CD4-positive, CD25-positive, alpha-beta regulatory T cell (primary cell): Measurements from ENCODE around the gene VARS1. TPM values are rescaled to one million over a fixed set of nuclear protein-coding genes. Genes with fewer than 3 reads are reported as not detected.
A peak's percentile ranks its signal among the peaks of the same experiment; 100 is the strongest.
"Not testable (repeated sequence)": the region's sequence is repeated elsewhere in the genome, so short reads cannot be mapped to it uniquely, and the experiment has no call there.

Source experiments
- ATAC-seq, 2 donors: fragments of 150-1000 bp; cut with Tn5 transposase; one replicate each; pipeline ENCODE4 v1.10.0; 2021; ENCODE audit warnings: low read depth in 2 of 2, moderate number of reproducible peaks in 2 of 2, moderate library complexity in 1 of 2
- DNase-seq, 3 donors: peaks; one replicate each; pipeline versions ENCODE4 v3.0.0 to v3.0.0-alpha.2; 2012 to 2022; ENCODE audit warnings: mixed read lengths in 1 of 3
- H3K27ac ChIP-seq: one replicate; pipeline ENCODE4 v1.7.0; 2013; ENCODE audit warnings: mild to moderate bottlenecking, low read length; ENCODE audit not compliant: insufficient read depth, poor library complexity, severe bottlenecking
- H3K27me3 ChIP-seq: one replicate; pipeline ENCODE4 v1.7.0; 2013; ENCODE audit warnings: low read length; ENCODE audit not compliant: control insufficient read depth, insufficient read depth
- H3K36me3 ChIP-seq: one replicate; pipeline ENCODE4 v1.7.0; 2013; ENCODE audit warnings: mild to moderate bottlenecking, low read length, moderate library complexity; ENCODE audit not compliant: control insufficient read depth, insufficient read depth
- H3K4me1 ChIP-seq: 2 replicates; pipeline ENCODE4 v1.7.0; 2013; ENCODE audit warnings: mild to moderate bottlenecking, low read length; ENCODE audit not compliant: insufficient read depth, control insufficient read depth, poor library complexity, severe bottlenecking
- H3K4me3 ChIP-seq: one replicate; pipeline ENCODE4 v1.7.0; 2013; ENCODE audit warnings: low read depth, mild to moderate bottlenecking, low read length, moderate library complexity
- H3K9me3 ChIP-seq, 2 experiments: 1 replicate in 1 of 2; 2 replicates in 1 of 2; pipeline ENCODE4 v1.7.0; 2013; ENCODE audit warnings: low read length in 2 of 2, mild to moderate bottlenecking in 1 of 2, moderate library complexity in 1 of 2; ENCODE audit not compliant: control insufficient read depth in 2 of 2
- H3K27ac Mint-ChIP-seq, 3 donors: one replicate each; pipeline ENCODE4 v1.8.0; 2020 to 2022; ENCODE audit warnings: mild to moderate bottlenecking in 3 of 3, mixed read lengths in 3 of 3, moderate library complexity in 2 of 3
- H3K27me3 Mint-ChIP-seq: one replicate; pipeline ENCODE4 v1.8.0; 2022; ENCODE audit warnings: mild to moderate bottlenecking, mixed read lengths
- H3K36me3 Mint-ChIP-seq: one replicate; pipeline ENCODE4 v1.8.0; 2020; ENCODE audit warnings: mixed read lengths
- H3K4me1 Mint-ChIP-seq, 4 donors: one replicate each; pipeline ENCODE4 v1.8.0; 2020 to 2022; ENCODE audit warnings: mixed read lengths in 4 of 4, mild to moderate bottlenecking in 1 of 4
- H3K4me3 Mint-ChIP-seq, 4 donors: one replicate each; pipeline ENCODE4 v1.8.0; 2020 to 2022; ENCODE audit warnings: mild to moderate bottlenecking in 4 of 4, mixed read lengths in 4 of 4, moderate library complexity in 3 of 4
- H3K9me3 Mint-ChIP-seq, 7 donors: one replicate each; pipeline ENCODE4 v1.8.0; 2020 to 2022; ENCODE audit warnings: mixed read lengths in 7 of 7, mild to moderate bottlenecking in 3 of 7, moderate library complexity in 2 of 7
- polyA plus RNA-seq, 4 donors: library from polyadenylated mRNA; unstranded; fragments of 300-500 nt; fragmentation: Illumina TruSeq; gene quantifications; one replicate each; pipeline ENCODE4 v1.2.3, GENCODE V29; 2021
- total RNA-seq: library from RNA; stranded (reverse); gene quantifications from one replicate; pipeline ENCODE4 v1.2.3, GENCODE V29; 2022

VARS1 gene
- total and polyA plus RNA-seq, 5 donors from 2014 or later = 27.1 to 63.4 (median 31.6) TPM

DNA sequence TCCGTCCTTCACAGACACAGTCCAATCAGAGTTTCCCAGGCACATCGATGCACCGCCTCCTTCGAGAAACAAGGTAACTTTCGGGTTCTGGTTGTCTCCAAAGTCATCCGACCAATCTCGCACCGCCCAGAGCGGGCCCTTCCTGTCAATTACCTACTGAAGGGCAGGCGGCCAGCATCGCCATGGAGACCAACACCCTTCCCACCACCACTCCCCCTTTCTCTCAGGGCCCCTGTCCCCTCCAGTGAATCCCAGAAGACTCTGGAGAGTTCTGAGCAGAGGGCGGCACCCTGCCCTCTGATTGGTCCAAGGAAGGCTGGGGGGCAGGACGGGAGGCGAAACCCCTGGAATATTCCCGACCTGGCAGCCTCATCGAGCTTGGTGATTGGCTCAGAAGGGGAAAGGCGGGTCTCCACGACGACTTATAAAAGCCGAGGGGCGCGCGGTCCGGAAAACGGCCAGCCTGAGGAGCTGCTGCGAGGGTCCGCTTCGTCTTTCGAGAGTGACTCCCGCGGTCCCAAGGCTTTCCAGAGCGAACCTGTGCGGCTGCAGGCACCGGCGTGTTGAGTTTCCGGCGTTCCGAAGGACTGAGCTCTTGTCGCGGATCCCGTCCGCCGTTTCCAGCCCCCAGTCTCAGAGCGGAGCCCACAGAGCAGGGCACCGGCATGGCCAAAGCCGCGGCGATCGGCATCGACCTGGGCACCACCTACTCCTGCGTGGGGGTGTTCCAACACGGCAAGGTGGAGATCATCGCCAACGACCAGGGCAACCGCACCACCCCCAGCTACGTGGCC is 31.9 kb upstream of the VARS1 start, which contains the start of gene HSPA1B:
TSS of gene HSPA1B (plus strand) at position 453 of the 794 bp plus-strand sequence. CDS start at position 666, 213 bp downstream.
- H3K4me1 Mint-ChIP-seq = peaks cover 13 to 50% (median 31%) of the 10 kb centered on the region in 4 donors
- no peaks in the 10 kb centered on the region for H3K9me3 ChIP-seq
- no peaks in the 10 kb centered on the region for H3K27me3 ChIP-seq
- H3K4me3 Mint-ChIP-seq = peak within 1 kb of the TSS; percentile 91 to 97 (median 94)
- peak within 1 kb of the TSS; percentile 85 for H3K27ac ChIP-seq
- H3K4me1 ChIP-seq = peaks cover 41% of the 10 kb centered on the region
- peak; percentile 85 to 99 (median 87) for DNase-seq
- H3K36me3 ChIP-seq = no peaks in the 10 kb centered on the region
- peak; percentile 76 to 81 for ATAC-seq
- H3K27ac Mint-ChIP-seq = peak within 1 kb of the TSS; percentile 95 to 97 (median 96)
- peak within 1 kb of the TSS; percentile 94 for H3K4me3 ChIP-seq
- H3K27me3 Mint-ChIP-seq = no peaks in the 10 kb centered on the region
- H3K9me3 Mint-ChIP-seq = no peaks in the 10 kb centered on the region
- H3K36me3 Mint-ChIP-seq = no peaks in the 10 kb centered on the region

DNA sequence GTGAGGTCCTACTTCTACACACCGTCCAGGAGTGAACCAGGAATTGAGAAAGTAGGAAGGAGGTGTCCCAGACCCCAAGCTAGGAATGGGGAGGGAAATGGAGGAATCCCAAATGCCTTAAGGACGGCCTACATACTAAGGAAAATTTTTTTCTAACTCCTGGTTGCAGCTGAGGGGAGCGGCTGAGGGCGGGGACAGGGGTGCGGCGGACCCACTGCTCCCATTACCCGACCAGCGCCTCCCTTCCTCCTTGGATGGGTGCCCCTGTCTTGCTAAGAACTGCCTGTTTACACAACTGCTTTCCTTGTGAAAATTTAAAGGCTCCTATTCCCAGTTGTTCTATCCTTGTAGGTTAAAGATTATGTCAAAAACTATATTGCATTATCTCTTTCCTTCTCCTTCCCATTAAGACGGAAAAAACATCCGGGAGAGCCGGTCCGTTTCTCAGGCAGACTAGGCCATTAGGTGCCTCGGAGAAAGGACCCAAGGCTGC is 31.3 kb upstream of the VARS1 start:
- peak overlapping the region; percentile 91 to 97 (median 94) for H3K4me3 Mint-ChIP-seq
- H3K27me3 Mint-ChIP-seq = no peaks in the 10 kb centered on the region
- peaks cover 14 to 56% (median 34%) of the 10 kb centered on the region in 4 donors for H3K4me1 Mint-ChIP-seq
- H3K27ac Mint-ChIP-seq = peak overlapping the region; percentile 95 to 97 (median 96)
- no peak for DNase-seq
- Histone ChIP-seq H3K27me3 (no peaks in the 10 kb centered on the region), H3K27ac (peak overlapping the region; percentile 85), H3K9me3 (no peaks in the 10 kb centered on the region), H3K4me1 (peaks cover 46% of the 10 kb centered on the region), H3K4me3 (peak overlapping the region; percentile 94), H3K36me3 (no peaks in the 10 kb centered on the region)
- H3K9me3 Mint-ChIP-seq = no peaks in the 10 kb centered on the region
- no peaks in the 10 kb centered on the region for H3K36me3 Mint-ChIP-seq
- peak; percentile 3 to 5 for ATAC-seq

- H3K4me1 ChIP-seq = peaks cover 40% of the 10 kb centered on the region
- H3K27ac Mint-ChIP-seq = peak overlapping the region in 2 of 3 donors; percentile 96 to 97
- no peaks in the 10 kb centered on the region for H3K27me3 Mint-ChIP-seq
- H3K4me3 Mint-ChIP-seq = peak overlapping the region; percentile 91 to 97 (median 94)
- no peaks in the 10 kb centered on the region for H3K9me3 Mint-ChIP-seq
- H3K36me3 ChIP-seq = no peaks in the 10 kb centered on the region
- H3K27ac ChIP-seq = peak overlapping the region; percentile 85
- H3K4me3 ChIP-seq = no peak overlapping the region
- H3K9me3 ChIP-seq = no peaks in the 10 kb centered on the region
- H3K27me3 ChIP-seq = no peaks in the 10 kb centered on the region
- DNase-seq = no peak
- peaks cover 14 to 52% (median 33%) of the 10 kb centered on the region in 4 donors for H3K4me1 Mint-ChIP-seq
- H3K36me3 Mint-ChIP-seq = no peaks in the 10 kb centered on the region
- no peak for ATAC-seq
Observed at GRCh38 chr6:31825553-31825952, 30.0 kb upstream of the VARS1 start.

DNA sequence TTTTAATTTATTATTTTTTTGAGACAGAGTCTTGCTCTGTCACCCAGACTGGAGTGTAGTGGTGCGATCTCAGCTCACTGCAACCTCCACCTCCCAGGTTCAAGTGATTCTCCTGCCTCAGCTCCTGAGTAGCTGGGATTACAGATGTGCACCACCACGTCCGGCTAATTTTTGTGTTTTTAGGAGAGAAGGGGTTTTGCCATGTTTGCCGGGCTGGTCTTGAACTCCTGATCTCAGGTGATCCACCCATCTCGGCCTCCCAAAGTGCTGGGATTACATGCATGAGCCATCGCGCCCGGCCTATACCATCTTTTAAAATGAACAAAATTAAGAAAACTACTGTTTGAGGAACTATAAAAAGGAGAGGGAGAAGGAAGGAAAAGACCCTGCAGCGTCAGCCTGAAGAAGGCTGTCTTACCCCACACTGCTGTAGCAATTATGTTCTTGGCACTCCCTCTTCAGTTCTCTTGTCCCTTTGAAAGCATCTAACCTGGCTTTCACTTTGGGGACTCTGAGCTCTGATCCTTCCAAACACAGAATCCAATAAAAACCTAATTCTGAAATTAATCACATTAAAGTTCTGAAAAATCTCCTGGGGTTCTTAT is 28.1 kb upstream of the VARS1 start:
- peaks cover 12 to 55% (median 33%) of the 10 kb centered on the region in 4 donors for H3K4me1 Mint-ChIP-seq
- not testable (repeated sequence) for H3K9me3 ChIP-seq, H3K27me3 Mint-ChIP-seq, DNase-seq, H3K9me3 Mint-ChIP-seq, H3K36me3 ChIP-seq, H3K27me3 ChIP-seq, ATAC-seq, H3K36me3 Mint-ChIP-seq
- H3K27ac ChIP-seq = peak overlapping the region; percentile 87
- H3K27ac Mint-ChIP-seq = peak overlapping the region in 2 of 3 donors; percentile 23 to 78
- peak overlapping the region; percentile 19 for H3K4me3 ChIP-seq
- H3K4me3 Mint-ChIP-seq = peak overlapping the region in 3 of 4 donors; percentile 20 to 97 (median 74)
- H3K4me1 ChIP-seq = peaks cover 48% of the 10 kb centered on the region

DNA sequence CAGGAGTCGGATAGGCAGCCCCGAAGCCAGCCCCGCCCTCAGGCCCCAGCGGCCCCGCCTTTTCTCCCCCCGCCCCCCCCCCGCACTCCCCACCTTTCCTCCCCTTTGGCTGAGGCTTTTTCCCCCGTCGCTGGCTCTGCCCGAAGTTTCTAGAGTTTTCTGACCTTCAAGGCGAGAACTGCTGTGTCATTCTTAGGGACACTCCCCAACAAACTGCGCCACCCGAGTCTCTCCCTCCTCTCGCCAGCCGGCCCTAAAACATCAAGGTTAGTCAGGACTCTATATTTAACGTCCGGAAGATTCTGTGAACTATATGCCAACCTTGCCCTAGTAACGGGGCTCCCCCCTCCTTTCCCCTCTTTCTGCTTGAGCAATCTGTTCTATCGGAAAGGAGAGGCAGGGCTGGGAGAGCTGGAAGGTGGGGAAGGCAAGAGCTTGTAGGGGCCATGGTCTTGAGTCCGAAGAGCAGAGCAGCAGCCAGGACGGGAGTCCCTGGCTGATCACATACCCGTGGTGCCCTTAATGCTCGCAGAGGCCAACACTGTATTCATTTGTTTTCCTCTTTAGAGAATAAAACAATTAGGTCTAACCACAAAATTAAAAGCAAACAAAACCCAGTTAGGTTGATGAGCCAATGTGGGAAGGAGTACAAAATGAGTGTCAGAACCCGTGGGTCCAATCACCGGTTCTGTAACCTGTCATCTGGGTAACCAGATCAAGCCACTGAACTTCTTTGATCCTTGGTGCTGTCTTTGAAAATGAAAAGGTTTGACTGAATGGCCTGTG is 26.7 kb upstream of the VARS1 start:
- Histone ChIP-seq H3K4me3 (peak overlapping the region; percentile 92), H3K36me3 (no peaks in the 10 kb centered on the region), H3K4me1 (peaks cover 58% of the 10 kb centered on the region), H3K9me3 (no peaks in the 10 kb centered on the region), H3K27me3 (no peaks in the 10 kb centered on the region), H3K27ac (peak overlapping the region; percentile 87)
- peak overlapping the region; percentile 91 to 100 (median 98) for H3K27ac Mint-ChIP-seq
- no peaks in the 10 kb centered on the region for H3K27me3 Mint-ChIP-seq
- H3K4me1 Mint-ChIP-seq = peaks cover 16 to 68% (median 39%) of the 10 kb centered on the region in 4 donors
- peak overlapping the region; percentile 94 to 98 (median 98) for H3K4me3 Mint-ChIP-seq
- H3K36me3 Mint-ChIP-seq = peaks cover 8% of the 10 kb centered on the region
- no peaks in the 10 kb centered on the region for H3K9me3 Mint-ChIP-seq
- peak; percentile 18 to 31 for ATAC-seq
- peak; percentile 61 to 76 (median 72) for DNase-seq

GRCh38 chr6:31821301-31822035 is 25.9 kb upstream of the VARS1 start:
- no peaks in the 10 kb centered on the region for H3K27me3 Mint-ChIP-seq
- Histone ChIP-seq H3K9me3 (no peaks in the 10 kb centered on the region), H3K27ac (peak overlapping the region; percentile 87), H3K4me3 (peak overlapping the region; percentile 92), H3K27me3 (no peaks in the 10 kb centered on the region), H3K4me1 (peaks cover 52% of the 10 kb centered on the region), H3K36me3 (no peaks in the 10 kb centered on the region)
- peaks cover 8% of the 10 kb centered on the region for H3K36me3 Mint-ChIP-seq
- peaks cover 12 to 60% (median 35%) of the 10 kb centered on the region in 4 donors for H3K4me1 Mint-ChIP-seq
- DNase-seq (peak in 1 of 3 donors; percentile 63), ATAC-seq (peak in 1 of 2 donors; percentile 16)
- peak overlapping the region; percentile 91 to 100 (median 98) for H3K27ac Mint-ChIP-seq
- peak overlapping the region; percentile 94 to 98 (median 98) for H3K4me3 Mint-ChIP-seq
- no peaks in the 10 kb centered on the region for H3K9me3 Mint-ChIP-seq
